ENCODE data around the gene C2orf78. TPM values are rescaled to one million over a fixed set of nuclear protein-coding genes. Genes with fewer than 3 reads are reported as not detected.
"Not testable (repeated sequence)": the region's sequence is repeated elsewhere in the genome, so short reads cannot be mapped to it uniquely, and the experiment has no call there.

The C2orf78 gene
- total RNA-seq, 1 donor = not detected

GRCh38 chr2:73779467-73780236 is 4.3 kb upstream of the C2orf78 start, which contains the start of gene DUSP11:
TSS of gene DUSP11 (minus strand) at chr2:73780103. CDS start at chr2:73779974, 129 bp downstream.
- peak within 1 kb of the TSS; percentile 100 for H3K4me3 ChIP-seq (ENCODE audit: low read depth, low read length)
- DNase-seq (ENCODE audit: low read depth) = peak; percentile 94
- TF ChIP-seq, protein P1, sequence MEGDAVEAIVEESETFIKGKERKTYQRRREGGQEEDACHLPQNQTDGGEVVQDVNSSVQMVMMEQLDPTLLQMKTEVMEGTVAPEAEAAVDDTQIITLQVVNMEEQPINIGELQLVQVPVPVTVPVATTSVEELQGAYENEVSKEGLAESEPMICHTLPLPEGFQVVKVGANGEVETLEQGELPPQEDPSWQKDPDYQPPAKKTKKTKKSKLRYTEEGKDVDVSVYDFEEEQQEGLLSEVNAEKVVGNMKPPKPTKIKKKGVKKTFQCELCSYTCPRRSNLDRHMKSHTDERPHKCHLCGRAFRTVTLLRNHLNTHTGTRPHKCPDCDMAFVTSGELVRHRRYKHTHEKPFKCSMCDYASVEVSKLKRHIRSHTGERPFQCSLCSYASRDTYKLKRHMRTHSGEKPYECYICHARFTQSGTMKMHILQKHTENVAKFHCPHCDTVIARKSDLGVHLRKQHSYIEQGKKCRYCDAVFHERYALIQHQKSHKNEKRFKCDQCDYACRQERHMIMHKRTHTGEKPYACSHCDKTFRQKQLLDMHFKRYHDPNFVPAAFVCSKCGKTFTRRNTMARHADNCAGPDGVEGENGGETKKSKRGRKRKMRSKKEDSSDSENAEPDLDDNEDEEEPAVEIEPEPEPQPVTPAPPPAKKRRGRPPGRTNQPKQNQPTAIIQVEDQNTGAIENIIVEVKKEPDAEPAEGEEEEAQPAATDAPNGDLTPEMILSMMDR (IDR thresholded peaks at IDR 0.05; ENCODE audit: insufficient read depth, low read depth, low read length) = peak; percentile 96

- H3K4me3 ChIP-seq (ENCODE audit: low read depth, low read length) = peak overlapping the region; percentile 100
- TF ChIP-seq, protein P1 (IDR thresholded peaks at IDR 0.05; ENCODE audit: insufficient read depth, low read depth, low read length) = no peak
- no peak for DNase-seq (ENCODE audit: low read depth)
These were observed 3.8 kb upstream of the C2orf78 start for GRCh38 chr2:73780237-73780582.

- peak; percentile 13 for DNase-seq (ENCODE audit: low read depth)
- H3K4me3 ChIP-seq (ENCODE audit: low read depth, low read length) = not testable (repeated sequence)
These were observed 581 bp upstream of the C2orf78 start for GRCh38 chr2:73783402-73783801.

DNA sequence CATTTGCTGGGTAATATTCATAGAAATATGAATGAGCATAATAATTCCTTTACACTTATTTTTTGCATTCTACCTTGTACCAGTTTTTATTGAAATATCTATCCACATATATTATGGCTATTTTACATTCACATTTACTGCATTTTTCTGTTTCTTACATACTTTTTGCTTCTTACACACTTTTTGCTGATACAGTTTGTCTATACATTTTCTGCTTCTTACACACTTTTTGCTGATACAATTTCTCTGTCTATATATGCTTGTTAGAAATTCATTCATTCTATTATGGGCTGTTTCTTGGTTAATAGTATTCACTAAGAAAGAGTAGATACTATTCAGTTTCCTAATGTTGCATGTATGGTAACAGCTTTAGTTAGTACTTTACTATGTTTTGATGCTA is 27.9 kb downstream of the C2orf78 start:
- DNase-seq (ENCODE audit: low read depth) = no peak
- no peak overlapping the region for H3K4me3 ChIP-seq (ENCODE audit: low read depth, low read length)
- TF ChIP-seq, protein P1 (IDR thresholded peaks at IDR 0.05; ENCODE audit: insufficient read depth, low read depth, low read length) = no peak

- no peak overlapping the region for H3K4me3 ChIP-seq (ENCODE audit: low read depth, low read length)
- TF ChIP-seq, protein P1 (IDR thresholded peaks at IDR 0.05; ENCODE audit: insufficient read depth, low read depth, low read length) = no peak
- DNase-seq (ENCODE audit: low read depth) = no peak
These were observed 28.7 kb downstream of the C2orf78 start for GRCh38 chr2:73812635-73813034.

- TF ChIP-seq, protein P1 (IDR thresholded peaks at IDR 0.05; ENCODE audit: insufficient read depth, low read depth, low read length) = no peak
- H3K4me3 ChIP-seq (ENCODE audit: low read depth, low read length) = no peak overlapping the region
- DNase-seq (ENCODE audit: low read depth) = no peak
These were observed 34.3 kb downstream of the C2orf78 start for GRCh38 chr2:73818296-73818695.

DNA sequence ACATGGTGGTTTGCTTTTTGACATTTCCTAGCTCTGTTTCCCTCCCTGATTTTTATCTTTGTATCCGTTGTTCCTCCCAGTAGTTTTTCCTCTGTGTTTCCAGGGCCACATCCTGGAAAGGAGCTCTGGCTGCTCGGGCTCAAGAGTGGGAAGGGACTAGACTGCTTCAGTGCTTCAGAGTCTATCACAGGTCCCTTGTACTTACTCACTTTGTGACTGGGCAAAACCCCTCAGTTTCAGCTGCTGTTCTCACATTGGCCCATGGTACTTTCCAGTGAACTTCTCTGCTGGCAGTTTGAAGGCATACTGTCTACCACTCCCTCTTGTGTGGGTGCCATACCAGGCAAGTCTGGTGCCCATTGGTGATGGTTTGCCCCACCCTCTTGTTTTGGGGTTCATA is 37.2 kb downstream of the C2orf78 start:
- H3K4me3 ChIP-seq (ENCODE audit: low read depth, low read length) = no peak overlapping the region
- DNase-seq (ENCODE audit: low read depth) = no peak
- TF ChIP-seq, protein P1 (IDR thresholded peaks at IDR 0.05; ENCODE audit: insufficient read depth, low read depth, low read length) = no peak
